GM19240 (cell line): ENCODE measurements around the gene SS18L1.

ENCODE experiments used
- DNase-seq: peaks from one replicate; pipeline ENCODE4 v3.0.0; 2011; ENCODE audit warnings: low spot score; ENCODE audit not compliant: insufficient read length

Gene SS18L1

GRCh38 chr20:62119591-62120364 is 23.8 kb upstream of the SS18L1 start:
- no peak for DNase-seq

DNA sequence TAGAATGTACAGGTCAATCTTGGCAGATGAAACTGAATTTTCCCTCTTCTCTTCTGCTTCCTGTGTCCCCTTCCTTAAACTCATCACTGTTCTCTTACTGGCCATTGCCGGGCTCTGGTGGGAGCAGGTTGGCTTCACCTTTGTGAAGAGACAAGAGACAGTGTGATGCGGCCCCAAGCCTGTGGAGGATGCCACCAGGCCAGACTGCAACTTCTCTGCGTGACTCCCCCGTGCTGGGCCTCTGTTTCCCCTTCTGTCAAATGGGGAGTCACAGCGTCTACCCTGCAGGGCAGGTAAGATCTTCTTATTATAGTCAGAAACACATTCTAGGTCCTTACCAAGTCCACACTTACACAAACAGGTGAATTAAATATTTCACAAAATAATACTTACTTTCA is 23.2 kb upstream of the SS18L1 start:
- no peak for DNase-seq

DNA sequence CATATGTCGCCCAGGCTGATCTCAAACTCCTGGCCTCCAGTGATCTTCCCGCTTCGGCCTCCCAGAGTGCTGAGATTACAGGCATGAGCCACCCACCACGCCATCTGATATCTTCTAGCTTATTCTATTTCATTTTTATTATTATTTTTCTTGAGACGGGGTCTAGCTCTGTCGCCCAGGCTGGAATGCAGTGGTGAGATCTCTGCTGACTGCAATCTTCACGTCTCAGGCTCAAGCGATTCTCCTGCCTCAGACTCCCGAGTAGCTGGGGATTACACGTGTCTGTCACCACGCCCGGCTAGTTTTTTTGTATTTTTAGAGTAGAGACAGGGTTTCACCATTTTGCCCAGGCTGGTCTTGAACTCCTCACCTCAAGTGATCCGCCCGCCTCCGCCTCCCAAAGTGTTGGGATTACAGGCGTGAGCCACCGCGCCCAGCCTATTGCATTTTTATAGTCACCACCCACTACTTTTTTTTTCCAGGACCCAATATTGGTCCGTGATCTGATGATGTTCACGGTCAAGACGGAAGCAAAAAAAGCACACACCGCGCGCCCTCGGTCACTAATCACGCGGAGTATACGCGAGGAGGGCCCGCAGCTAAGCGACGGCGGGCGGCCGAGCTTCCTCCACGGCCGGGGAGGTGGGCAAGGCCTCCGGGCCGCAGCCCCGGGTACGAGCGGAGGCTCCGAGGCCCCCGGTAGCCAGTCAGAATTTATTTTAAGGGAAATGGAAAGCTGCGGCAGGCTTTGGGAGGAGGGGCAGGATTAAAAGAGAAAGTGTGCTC is 22.4 kb upstream of the SS18L1 start:
- DNase-seq = no peak

GRCh38 chr20:62121776-62122653 is 21.6 kb upstream of the SS18L1 start, which contains the start of gene LSM14B:
Gene LSM14B (plus strand): TSS chr20:62122475. CDS start chr20:62122667, 192 bp downstream.
- DNase-seq = peak; percentile 99

- peak; percentile 48 for DNase-seq
These were observed 20.7 kb upstream of the SS18L1 start for GRCh38 chr20:62122654-62123449.

- no peak for DNase-seq
These were observed 20.0 kb upstream of the SS18L1 start for GRCh38 chr20:62123450-62124118.

- no peak for DNase-seq
These were observed 17.4 kb upstream of the SS18L1 start for GRCh38 chr20:62126141-62126540.

GRCh38 chr20:62127799-62128198 is 15.8 kb upstream of the SS18L1 start:
- DNase-seq = no peak

DNA sequence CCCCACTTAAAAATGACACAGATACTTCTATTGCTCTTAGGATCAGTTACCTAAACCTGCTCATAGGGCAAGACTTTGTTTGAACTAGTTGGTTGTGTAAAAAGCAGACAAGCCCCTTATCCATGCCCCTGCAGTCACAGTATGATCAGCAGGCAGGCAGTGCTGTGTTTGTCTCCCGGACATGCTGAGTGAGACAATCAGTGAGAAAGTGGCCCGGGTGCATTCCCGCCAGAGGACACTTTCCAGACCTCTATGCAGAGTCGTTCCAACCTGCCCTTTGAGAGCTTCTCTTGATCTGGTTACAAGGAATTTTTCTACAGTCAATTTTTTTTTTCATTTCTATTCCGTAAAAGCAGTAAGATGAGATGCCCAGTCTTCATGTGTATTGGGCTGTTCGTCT is 15.1 kb upstream of the SS18L1 start:
- DNase-seq = no peak

- no peak for DNase-seq
These were observed 13.6 kb upstream of the SS18L1 start for GRCh38 chr20:62129731-62130531.

GRCh38 chr20:62131560-62132320 is 11.8 kb upstream of the SS18L1 start:
- DNase-seq = no peak

GRCh38 chr20:62132421-62132820 is 11.1 kb upstream of the SS18L1 start:
- DNase-seq = no peak

DNA sequence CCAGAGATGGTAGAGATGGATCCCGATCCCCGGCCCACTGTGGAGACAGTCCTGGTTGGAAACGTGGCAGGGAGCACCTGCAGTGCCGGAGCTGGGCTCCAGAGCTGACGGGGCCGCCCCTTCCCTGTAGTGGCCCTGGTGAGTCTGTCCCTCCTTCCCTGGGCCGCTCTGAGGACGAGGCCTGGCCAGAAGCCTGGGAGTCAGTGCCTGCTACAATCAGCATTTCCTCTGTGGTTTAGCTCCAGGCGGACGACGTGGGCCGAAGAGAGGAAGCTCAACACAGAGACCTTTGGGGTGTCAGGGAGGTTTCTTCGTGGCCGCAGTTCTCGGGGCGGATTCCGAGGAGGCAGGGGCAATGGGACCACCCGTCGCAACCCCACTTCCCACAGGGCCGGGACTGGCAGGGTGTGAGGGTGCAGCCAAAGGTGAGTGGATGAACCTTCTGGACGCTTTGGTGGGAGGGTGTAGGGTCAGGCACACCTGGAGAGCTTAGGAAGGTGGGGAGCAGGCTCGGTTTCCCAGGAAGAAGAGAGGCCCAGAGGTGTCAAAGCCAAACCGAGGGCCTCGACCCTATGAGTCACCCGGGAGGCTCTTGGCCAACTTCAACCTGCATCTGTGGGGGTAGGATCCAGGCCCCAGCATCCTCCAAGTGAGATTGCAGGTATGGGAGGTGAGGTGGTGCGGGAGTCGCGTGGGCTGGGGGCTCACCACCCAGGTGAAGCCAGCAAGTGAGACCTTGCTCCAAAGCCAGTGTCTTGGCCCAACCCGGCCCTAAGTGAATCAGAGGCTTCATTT is 10.3 kb upstream of the SS18L1 start:
- DNase-seq = no peak

DNA sequence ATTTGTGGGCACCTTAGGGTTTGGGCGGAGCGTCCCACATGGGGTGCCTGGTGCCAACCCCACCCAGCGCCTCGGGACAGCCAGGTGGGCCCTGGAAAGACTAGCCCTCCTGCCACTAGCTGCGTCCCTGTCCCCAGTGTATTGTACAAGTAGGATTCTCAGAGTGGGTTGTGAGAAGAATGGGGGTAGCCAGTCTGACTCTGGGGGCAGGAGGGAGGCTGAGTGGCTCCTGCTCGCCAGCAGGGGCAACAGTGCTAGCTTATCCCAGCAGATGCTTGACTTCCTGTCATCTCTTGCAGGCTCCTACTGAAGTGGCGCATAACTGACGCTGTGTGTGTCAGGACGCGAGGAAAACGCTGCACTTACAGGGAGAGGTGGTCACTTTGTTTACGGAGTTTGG is 9.7 kb upstream of the SS18L1 start:
- DNase-seq = no peak

GRCh38 chr20:62134735-62135231 is 8.8 kb upstream of the SS18L1 start:
- no peak for DNase-seq

GRCh38 chr20:62135573-62136266 is 7.8 kb upstream of the SS18L1 start:
- no peak for DNase-seq
